ENCODE data around the gene RBBP7. TPM values are rescaled to one million over a fixed set of nuclear protein-coding genes. Genes with fewer than 3 reads are reported as not detected.

The RBBP7 gene
- total and polyA plus RNA-seq, 3 donors from 2014 or later = 206 to 375 (median 311) TPM

GRCh38 chrX:16910376-16910775 is 40.2 kb upstream of the RBBP7 start:
- 71 to 100% methylated on average over 1 of the region's 1 CpG for WGBS, 2 donors
- TF ChIP-seq CTCF (IDR thresholded peaks at IDR 0.05) (no peak), POLR2A (IDR thresholded peaks at IDR 0.05) (no peak)
- H3K4me3 ChIP-seq = no peak overlapping the region

GRCh38 chrX:16903274-16904022 is 33.3 kb upstream of the RBBP7 start:
- H3K4me3 ChIP-seq = no peak overlapping the region
- no peaks in the 10 kb centered on the region for H3K36me3 ChIP-seq (ENCODE audit: low read depth, missing control alignments)
- H3K9me3 ChIP-seq = no peaks in the 10 kb centered on the region
- no peaks in the 10 kb centered on the region for H3K27me3 ChIP-seq
- intact Hi-C loops (cut with DNase I; ENCODE audit: low total_unique reads) = no loop called here
- WGBS, 2 donors = 72 to 81% methylated on average over 6 to 8 of the region's 8 CpGs
- TF ChIP-seq POLR2A (IDR thresholded peaks at IDR 0.05) = no peak
- H3K27ac ChIP-seq = no peak overlapping the region
- H3K4me1 ChIP-seq = no peaks in the 10 kb centered on the region
- DNase-seq = no peak

More at GRCh38 chrX:16910376-16910775, 40.2 kb upstream of the RBBP7 start:
- no peak for DNase-seq
- no peaks in the 10 kb centered on the region for H3K4me1 ChIP-seq
- H3K36me3 ChIP-seq (ENCODE audit: low read depth, missing control alignments) = no peaks in the 10 kb centered on the region
- no peaks in the 10 kb centered on the region for H3K27me3 ChIP-seq
- H3K27ac ChIP-seq = no peak overlapping the region
- no peaks in the 10 kb centered on the region for H3K9me3 ChIP-seq
- intact Hi-C loops (cut with DNase I; ENCODE audit: low total_unique reads) = no loop called here

GRCh38 chrX:16897445-16897844 is 27.3 kb upstream of the RBBP7 start:
- Histone ChIP-seq H3K27ac (no peak overlapping the region), H3K4me1 (no peaks in the 10 kb centered on the region), H3K27me3 (no peaks in the 10 kb centered on the region), H3K36me3 (ENCODE audit: low read depth, missing control alignments) (no peaks in the 10 kb centered on the region), H3K4me3 (no peak overlapping the region), H3K9me3 (no peaks in the 10 kb centered on the region)
- no peak for TF ChIP-seq POLR2A (IDR thresholded peaks at IDR 0.05)
- no peak for TF ChIP-seq CTCF (IDR thresholded peaks at IDR 0.05)
- intact Hi-C loops (cut with DNase I; ENCODE audit: low total_unique reads) = no loop called here
- no peak for DNase-seq
- WGBS, 2 donors = 100% methylated on average over 1 of the region's 2 CpGs; no CpG with 5 or more reads in 1 of the 2 donors

GRCh38 chrX:16892504-16893362 is 22.6 kb upstream of the RBBP7 start:
- Histone ChIP-seq H3K36me3 (ENCODE audit: low read depth, missing control alignments) (no peaks in the 10 kb centered on the region), H3K27ac (no peak overlapping the region), H3K4me1 (no peaks in the 10 kb centered on the region), H3K9me3 (no peaks in the 10 kb centered on the region), H3K27me3 (no peaks in the 10 kb centered on the region), H3K4me3 (no peak overlapping the region)
- TF ChIP-seq CTCF (IDR thresholded peaks at IDR 0.05) (peak; percentile 51 to 71 (median 62)), POLR2A (IDR thresholded peaks at IDR 0.05) (no peak)
- intact Hi-C loops (cut with DNase I; ENCODE audit: low total_unique reads) = no loop called here
- DNase-seq = peak; percentile 82
- 14 to 17% methylated on average over 9 of the region's 9 CpGs for WGBS, 2 donors

- Histone ChIP-seq H3K4me3 (no peak overlapping the region), H3K36me3 (ENCODE audit: low read depth, missing control alignments) (no peaks in the 10 kb centered on the region), H3K27me3 (no peaks in the 10 kb centered on the region), H3K9me3 (no peaks in the 10 kb centered on the region), H3K4me1 (no peaks in the 10 kb centered on the region), H3K27ac (no peak overlapping the region)
- no peak for TF ChIP-seq POLR2A (IDR thresholded peaks at IDR 0.05)
- TF ChIP-seq CTCF (IDR thresholded peaks at IDR 0.05) = no peak
- 100% methylated on average over 1 of the region's 1 CpG for WGBS, 2 donors
- no peak for DNase-seq
- intact Hi-C loops (cut with DNase I; ENCODE audit: low total_unique reads) = no loop called here
Measured at GRCh38 chrX:16885628-16886027, 15.5 kb upstream of the RBBP7 start.
